GM12872 (cell line): ENCODE data around the gene TMCC1.

Experiments
- TF ChIP-seq, protein P1 (sequence below): IDR thresholded peaks from 3 replicates; pipeline ENCODE4 v1.5.1; 2011; ENCODE audit warnings: low read depth, mild to moderate bottlenecking, low read length, moderate library complexity; ENCODE audit not compliant: insufficient read depth

TMCC1 gene

DNA sequence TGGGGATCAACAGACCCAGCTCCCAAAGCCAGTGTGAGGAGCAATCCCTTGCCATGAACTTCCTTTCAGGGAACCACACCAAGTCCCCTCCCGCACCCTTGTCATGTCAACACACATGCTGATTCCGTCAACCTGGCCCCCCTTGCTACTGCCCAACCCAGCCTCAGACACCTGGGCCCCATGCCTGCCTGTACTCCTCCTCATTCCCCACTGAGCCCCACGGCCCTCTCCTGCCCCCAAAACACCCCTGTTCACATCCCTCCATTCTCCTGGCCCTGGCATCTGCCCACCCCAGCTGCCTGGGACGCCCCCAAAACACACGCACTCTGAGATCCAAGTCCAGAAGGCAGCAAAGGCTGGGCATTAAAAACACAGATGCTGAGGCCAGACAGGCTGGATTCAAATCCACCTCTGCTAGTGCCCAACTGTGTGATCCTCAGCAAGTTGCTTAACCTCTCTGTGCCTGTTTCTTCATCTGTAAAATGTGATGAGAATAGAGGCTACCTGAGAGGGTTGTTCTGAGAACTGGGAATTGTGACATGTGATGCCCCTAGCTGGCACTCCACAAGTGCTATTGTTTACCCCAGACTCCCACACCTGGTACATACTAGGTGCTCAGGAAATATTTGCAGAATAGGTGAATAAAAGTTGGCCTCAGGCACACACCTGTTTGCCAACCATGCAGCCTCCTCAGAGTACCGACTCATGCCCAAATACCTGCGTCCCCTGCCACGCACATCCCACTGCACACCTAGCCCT is 289.3 kb downstream of the TMCC1 start:
- TF ChIP-seq, protein P1, sequence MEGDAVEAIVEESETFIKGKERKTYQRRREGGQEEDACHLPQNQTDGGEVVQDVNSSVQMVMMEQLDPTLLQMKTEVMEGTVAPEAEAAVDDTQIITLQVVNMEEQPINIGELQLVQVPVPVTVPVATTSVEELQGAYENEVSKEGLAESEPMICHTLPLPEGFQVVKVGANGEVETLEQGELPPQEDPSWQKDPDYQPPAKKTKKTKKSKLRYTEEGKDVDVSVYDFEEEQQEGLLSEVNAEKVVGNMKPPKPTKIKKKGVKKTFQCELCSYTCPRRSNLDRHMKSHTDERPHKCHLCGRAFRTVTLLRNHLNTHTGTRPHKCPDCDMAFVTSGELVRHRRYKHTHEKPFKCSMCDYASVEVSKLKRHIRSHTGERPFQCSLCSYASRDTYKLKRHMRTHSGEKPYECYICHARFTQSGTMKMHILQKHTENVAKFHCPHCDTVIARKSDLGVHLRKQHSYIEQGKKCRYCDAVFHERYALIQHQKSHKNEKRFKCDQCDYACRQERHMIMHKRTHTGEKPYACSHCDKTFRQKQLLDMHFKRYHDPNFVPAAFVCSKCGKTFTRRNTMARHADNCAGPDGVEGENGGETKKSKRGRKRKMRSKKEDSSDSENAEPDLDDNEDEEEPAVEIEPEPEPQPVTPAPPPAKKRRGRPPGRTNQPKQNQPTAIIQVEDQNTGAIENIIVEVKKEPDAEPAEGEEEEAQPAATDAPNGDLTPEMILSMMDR = no peak

DNA sequence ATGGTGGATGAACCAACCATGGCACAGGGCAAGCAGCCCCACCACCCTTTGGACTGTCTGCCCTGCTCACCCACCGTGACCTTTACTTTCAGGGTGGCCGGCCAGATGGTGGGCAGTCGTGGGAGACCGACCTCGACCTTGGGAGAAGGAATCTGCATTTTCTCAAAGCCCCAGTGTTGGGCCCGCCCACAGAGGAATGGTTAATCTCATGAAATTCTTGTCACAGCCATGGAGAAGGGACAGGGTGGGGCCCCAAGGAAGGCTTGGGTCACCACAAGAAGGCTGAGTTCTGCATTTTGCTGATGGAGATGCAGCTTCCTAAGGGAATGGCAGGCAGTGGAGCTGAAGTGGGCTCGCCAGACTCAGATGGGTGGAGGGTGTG is 290.0 kb downstream of the TMCC1 start:
- TF ChIP-seq, protein P1 = no peak

DNA sequence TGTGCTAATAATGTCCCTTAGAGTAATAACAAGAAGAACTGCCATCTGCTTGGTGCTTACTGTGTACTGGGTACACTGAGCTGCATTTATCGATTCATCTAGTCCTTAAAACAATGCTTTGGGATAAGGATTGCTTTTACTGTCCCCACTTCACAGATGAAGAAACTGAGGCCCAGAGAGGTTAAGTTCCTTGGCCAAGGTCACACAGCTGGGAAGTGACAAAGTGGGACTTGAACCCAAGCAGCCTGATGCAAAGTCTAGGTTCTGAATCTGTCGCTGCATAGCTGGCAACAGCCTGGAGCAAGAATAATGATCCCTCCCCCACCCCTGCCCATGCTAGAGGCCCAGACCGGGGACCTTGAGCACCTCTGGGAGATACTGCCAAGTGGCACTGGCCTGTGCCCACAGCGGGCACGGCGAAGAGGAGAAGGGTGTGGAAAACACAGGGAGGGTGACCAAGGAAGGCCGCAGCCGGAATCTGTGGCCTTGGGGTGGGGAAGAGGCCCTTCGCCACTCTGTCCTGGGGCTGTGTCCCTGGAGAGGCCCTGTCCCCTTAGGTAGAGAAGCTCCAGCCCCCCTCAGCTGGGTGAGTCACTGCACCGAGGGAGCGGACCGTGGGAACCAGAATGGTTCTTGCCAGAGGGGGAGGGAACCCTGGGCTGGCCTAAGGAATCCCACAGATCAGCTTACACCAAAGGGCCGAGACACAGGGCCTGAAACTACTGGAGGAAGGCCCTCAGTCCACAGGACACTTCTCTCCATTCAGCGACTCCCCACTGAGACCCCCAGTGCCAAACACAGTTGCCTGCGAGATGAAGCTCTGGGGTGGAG is 290.6 kb downstream of the TMCC1 start:
- TF ChIP-seq, protein P1 = no peak

- TF ChIP-seq, protein P1 = no peak
These were observed 291.2 kb downstream of the TMCC1 start for GRCh38 chr3:129602309-129602708.

DNA sequence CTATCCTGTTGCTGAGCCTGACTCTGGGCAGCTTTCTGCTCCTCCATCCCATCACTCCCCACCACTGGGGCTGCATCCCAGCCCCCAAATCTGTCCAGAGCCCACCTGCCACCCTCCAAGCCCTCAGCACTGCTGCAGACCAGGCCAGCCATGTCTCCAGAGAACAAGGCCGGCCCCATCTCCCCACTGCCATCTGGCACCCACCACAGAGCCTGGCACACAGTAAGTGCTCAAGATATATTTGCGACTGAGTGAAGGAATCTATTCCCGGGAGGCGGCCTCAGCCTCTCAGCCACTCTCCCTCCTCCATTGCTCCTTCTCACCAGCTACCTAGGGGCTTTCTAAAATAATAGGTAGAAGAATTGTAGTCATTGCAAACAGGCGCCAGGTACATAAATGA is 291.8 kb downstream of the TMCC1 start:
- TF ChIP-seq, protein P1 = no peak

GRCh38 chr3:129600348-129600747 is 293.2 kb downstream of the TMCC1 start:
- TF ChIP-seq, protein P1 = no peak

- TF ChIP-seq, protein P1 = no peak
These were observed 293.9 kb downstream of the TMCC1 start for GRCh38 chr3:129599607-129600006.
